ENCODE data around the gene IRAG1. TPM values are rescaled to one million over a fixed set of nuclear protein-coding genes. Genes with fewer than 3 reads are reported as not detected.

The IRAG1 gene
- total RNA-seq, 1 donor from 2014 or later: 0.39 TPM

GRCh38 chr11:10666556-10667520 lies 26.7 kb downstream of the IRAG1 start:
- no peak for DNase-seq (ENCODE audit: low read depth in 2 of 2)

DNA sequence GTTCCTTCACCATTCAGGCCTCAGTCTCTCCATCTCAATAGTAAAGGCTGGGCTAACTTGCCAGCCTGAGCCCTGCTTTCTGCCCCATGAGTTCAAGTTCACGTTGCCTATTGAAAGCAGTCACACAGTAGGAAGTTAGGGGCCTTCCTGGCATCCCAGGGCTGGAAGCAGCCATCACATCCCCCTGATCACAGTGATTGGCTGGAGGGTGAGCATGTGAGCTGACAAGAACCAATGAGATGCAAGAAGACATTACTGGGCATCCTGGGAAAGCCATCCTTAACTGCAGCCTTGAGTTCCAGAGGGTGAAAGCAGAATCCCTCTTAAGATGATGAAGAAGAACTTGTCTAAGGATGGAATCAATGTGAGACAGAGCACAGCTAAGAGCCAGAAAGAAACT lies 29.1 kb downstream of the IRAG1 start:
- DNase-seq (ENCODE audit: low read depth in 2 of 2): no peak

GRCh38 chr11:10663990-10664389 lies 29.6 kb downstream of the IRAG1 start:
- DNase-seq (ENCODE audit: low read depth in 2 of 2): peak in 1 of 2 donors; percentile 17

- DNase-seq (ENCODE audit: low read depth in 2 of 2): no peak
Measured at GRCh38 chr11:10663365-10663764, 30.2 kb downstream of the IRAG1 start.

- no peak for DNase-seq (ENCODE audit: low read depth in 2 of 2)
Measured at GRCh38 chr11:10660323-10660722, 33.2 kb downstream of the IRAG1 start.

DNA sequence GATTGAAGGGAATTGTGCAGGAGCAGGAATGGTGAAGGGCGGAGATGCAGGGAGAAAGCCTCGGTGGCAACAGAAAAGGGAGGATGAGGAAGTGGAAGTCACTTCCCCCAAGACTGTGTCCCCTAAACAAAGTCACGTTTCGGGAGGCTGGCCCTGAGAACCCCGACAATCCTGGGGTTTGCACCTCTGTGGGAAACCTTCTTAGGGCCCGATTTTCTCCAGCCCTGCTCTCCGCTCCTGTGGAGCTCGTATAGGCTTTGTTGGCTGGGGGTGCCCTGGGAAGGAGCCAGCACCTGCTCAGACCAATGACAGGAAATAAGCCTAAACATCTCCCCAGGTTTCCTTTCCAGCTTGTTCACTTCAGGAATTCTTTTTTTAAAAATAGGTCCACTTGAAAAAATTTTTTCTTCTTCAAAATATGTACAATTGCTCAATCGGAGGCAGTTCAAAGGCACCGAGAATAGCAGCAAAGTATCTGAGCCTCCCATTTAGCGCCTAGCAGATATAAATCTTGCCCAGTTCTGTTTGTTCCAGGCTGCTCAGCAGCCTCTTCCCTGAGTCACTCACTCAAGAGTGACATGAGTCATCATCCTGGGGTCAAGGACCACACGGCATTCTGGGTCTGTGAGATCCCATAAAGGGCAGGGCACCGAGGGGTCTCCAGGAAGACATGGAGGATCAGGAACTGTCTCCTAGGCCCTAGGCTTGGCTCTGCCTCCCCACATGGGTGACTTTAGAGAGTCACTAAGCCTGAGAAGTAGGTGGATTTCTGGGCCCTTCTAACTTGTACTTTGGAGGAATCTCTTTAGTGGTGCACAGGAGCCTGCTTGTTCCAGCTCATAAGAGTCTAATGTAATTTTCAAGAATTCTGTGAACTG lies 34.0 kb downstream of the IRAG1 start:
- DNase-seq (ENCODE audit: low read depth in 2 of 2): peak in 1 of 2 donors; percentile 87

- no peak for DNase-seq (ENCODE audit: low read depth in 2 of 2)
Measured at GRCh38 chr11:10658621-10659338, 34.8 kb downstream of the IRAG1 start.

- DNase-seq (ENCODE audit: low read depth in 2 of 2): peak in 1 of 2 donors; percentile 43
Measured at GRCh38 chr11:10657308-10658271, 36.0 kb downstream of the IRAG1 start.

DNA sequence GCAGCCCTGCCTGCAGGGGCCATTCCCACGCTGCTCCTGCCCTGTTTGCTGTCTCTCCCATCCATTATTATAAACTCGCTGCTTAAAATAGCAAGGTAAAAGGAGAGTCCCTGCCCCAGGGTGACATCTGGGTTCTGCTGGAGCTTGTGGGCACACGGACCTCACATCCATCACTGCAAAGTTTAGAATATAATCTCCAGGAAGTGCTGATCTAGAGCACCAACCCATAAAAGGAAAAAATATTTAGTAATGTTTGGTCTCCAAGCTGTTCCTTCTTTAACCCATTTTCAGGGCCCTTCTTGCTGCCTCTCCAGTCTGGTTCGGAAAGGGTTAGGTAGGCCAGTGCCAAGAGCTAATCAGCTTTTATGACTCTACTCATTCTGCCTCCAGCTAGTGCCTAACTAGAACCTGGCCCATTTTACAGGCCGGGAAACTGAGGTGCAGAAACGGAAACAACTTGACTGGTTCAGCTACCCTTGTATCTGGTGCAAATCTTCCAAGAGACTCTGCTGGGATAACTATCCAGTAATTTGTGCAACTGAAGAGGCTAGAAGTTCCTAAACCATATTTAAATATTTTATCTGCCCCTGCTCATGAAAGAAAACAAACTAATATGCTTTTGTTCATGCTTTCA lies 37.5 kb downstream of the IRAG1 start:
- DNase-seq (ENCODE audit: low read depth in 2 of 2): no peak

- DNase-seq (ENCODE audit: low read depth in 2 of 2): no peak
Measured at GRCh38 chr11:10655227-10655626, 38.3 kb downstream of the IRAG1 start.

GRCh38 chr11:10654811-10655150 lies 38.8 kb downstream of the IRAG1 start:
- no peak for DNase-seq (ENCODE audit: low read depth in 2 of 2)

DNA sequence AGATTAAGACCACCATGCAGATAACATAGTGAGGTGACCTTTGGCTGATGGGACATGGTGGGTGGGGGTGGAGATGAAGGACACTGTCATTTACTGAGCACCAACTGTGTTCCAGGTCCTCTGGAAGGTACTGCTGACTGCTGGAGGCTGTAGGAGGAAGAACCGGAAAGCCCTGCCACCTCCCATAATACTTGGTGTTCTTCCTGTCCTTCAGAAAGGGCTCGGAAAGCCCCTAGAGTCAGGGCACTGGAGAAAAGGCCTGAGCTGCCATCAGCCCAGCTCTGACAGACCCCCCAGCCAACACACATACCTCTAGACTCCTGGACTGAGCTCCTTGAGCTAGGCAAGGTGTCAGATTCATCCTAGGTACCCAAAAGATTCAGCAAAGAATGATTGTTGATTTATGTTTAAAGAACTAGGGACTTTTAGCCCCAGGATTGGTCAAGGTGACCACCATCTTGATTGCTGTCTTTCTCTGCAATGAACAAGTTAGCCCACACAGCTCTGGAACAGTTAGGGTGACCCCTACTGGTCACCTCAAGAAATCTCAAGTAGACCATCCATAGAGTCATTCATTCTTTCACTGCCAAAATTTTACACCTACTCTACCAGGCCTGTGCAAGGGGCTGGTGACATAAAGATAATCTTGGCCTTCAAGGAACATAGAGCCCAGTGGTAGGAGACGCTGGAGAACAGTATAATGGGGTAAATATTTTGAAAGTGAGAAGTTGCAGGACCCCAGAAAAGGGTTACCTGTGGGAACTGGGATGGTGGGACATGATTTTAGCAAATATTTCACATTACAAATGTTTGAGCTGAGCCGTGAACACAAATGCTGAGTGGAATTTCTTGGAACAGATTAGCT lies 39.4 kb downstream of the IRAG1 start:
- peak; percentile 77 to 82 for DNase-seq (ENCODE audit: low read depth in 2 of 2)

DNA sequence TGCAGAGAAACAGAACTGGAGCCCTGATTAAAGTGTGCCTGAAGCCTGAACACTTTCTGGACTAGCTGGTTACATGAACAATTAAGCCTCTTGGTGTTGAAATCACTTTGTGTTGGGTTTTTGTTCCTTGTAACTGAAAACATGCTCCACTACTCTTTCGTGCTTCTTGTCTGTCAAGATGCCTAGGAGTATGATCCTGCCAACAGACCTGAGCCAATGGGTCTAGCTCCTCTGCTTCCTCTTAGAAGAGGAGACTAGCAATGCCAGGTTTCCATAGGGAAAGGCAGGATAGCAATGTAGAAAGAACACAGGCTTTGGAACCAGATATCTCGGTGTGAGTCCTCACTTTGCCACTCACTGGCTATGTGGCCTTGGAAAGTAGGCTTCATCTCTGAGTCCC lies 40.3 kb downstream of the IRAG1 start:
- no peak for DNase-seq (ENCODE audit: low read depth in 2 of 2)

- no peak for DNase-seq (ENCODE audit: low read depth in 2 of 2)
Measured at GRCh38 chr11:10651656-10652361, 41.7 kb downstream of the IRAG1 start.

DNA sequence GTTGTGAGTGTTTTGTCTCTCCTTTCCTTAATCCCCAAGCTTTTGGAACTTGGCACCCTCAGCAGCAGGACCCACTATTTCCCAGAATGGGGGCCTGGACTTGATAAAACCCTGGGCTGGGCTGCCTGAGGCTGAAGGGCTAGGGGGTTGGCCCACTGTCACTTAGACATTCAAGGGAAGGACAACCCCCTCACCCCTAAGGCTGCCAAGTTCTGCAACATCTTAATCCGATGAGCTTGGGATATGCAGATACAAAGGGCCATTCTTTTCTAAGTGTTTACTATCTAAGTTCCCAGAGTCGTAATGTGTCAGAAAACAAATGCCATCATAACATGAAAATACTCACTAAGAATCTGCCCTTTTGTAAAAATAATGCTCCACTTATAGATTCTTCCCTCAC lies 42.9 kb downstream of the IRAG1 start:
- no peak for DNase-seq (ENCODE audit: low read depth in 2 of 2)

- no peak for DNase-seq (ENCODE audit: low read depth in 2 of 2)
Measured at GRCh38 chr11:10650166-10650565, 43.4 kb downstream of the IRAG1 start.

DNA sequence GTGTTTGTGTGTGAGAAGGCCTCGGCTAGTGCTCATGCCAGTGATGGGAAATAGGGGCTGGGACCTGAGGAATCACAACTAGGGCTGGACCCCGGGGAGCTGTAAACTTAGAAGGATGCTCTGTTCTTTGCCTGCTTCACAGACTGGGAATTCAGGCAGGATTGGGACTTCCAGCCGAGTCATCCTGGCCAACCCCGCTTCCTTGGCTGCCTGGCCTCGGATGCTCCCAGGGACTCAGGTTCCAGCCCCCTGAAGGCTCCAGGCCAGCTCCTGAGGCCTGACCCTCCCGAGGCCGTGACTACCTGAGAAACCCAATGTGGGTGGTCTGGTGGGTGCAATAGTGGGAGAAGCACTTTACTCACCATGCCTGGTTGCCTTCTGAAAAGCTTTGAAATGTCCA lies 44.7 kb downstream of the IRAG1 start:
- no peak for DNase-seq (ENCODE audit: low read depth in 2 of 2)

DNA sequence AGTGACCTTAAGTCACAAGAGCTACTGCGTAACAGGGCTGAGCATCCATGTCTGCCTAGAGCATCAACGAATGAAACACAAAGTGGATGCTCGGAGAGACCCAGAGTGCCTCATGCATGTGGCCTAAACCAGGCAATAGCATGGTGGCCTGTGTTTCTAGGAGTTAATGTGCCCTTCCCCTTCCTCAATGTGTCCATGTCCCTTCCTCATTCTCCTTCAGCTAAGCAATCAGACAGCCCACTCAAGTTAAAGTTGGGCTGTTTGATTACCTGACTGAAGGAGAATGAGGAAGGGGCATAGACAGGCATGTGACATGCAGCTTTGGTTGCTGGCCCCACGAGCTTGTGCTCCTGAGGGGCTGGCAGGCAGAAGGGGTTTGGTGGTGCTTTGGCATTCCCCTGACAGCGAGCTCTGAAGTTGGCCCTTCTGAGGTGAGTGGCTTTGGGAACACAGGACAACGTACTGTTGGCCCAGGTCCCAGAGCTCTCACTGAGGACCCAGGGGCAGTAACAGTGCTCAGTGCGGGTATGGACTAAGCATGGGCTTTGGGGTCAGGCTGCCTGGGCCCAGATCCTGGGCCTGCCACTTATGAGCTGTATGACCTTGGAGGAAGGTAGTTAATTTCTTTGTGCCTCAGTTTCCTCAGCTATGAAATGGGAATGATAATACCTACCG lies 46.7 kb downstream of the IRAG1 start:
- no peak for DNase-seq (ENCODE audit: low read depth in 2 of 2)
